ENCODE data around the gene FMNL1. TPM values are rescaled to one million over a fixed set of nuclear protein-coding genes. Genes with fewer than 3 reads are reported as not detected.
A peak's percentile ranks its signal among the peaks of the same experiment; 100 is the strongest.

FMNL1 gene
- total RNA-seq, 1 experiment from 2014 or later: 3.0 TPM

DNA sequence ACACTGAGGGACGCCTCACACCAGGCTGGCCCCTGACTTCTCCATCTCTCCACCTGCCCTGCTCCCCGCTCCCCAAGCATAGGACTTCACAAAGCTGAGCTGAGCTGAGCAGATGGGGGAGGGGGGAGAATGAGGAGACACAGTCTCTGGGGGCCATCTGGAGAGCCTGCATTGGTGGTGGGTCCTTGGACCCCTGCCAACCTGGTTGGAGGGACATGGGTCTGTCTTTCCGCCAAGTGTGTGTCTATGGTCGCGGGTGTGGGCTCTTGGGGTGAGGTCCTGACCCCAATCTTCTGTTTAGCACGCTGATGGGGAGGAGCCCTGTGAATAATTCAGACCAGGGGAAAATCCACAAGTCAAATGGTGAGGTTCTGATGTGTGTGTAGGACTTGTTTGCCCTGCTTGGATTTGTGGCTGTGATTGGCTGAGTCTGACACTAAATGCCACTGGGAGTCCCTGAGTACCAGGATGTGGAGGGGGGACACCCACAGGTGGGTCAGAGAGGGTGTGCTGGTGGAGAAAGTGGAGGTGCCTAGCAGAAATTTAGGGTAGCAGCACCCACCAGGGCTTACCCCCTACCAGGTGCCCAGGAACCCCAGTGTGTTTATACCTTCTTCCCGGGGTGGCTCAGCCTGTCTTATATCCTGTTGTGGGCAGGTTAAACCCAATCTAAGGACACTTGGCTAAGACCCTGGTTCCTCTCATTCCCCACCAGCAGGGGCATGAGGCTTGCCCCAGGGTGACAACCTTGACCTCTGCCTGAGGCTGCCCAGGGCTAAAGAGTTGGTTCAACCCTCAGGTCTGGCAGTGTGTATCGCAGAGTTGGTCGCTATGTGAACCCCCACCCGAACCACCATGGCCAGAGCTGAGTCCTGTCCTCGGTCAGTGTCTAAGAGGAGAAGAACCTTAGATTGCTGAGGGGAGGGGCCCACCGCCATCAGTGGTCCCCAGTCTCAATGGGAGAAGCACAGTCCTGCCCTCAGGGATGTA is 2.1 kb downstream of the FMNL1 start:
- H3K36me3 ChIP-seq (ENCODE audit: control insufficient read depth, insufficient read depth, low read length): no peaks in the 10 kb centered on the region
- Mint-ChIP-seq H3K27ac (ENCODE audit: unreplicated experiment) (no peak overlapping the region), H3K36me3 (ENCODE audit: insufficient read depth, unreplicated experiment) (no peaks in the 10 kb centered on the region), H3K9me3 (ENCODE audit: unreplicated experiment) (no peaks in the 10 kb centered on the region), H3K27me3 (ENCODE audit: insufficient read depth, unreplicated experiment) (peaks cover 17% of the 10 kb centered on the region), H3K4me3 (ENCODE audit: unreplicated experiment) (peak overlapping the region; percentile 73), H3K4me1 (ENCODE audit: low read depth, unreplicated experiment) (no peaks in the 10 kb centered on the region)
- H3K27me3 ChIP-seq (replicated peaks; ENCODE audit: control insufficient read depth, insufficient read depth, low read length): peaks cover 1% of the 10 kb centered on the region; the same call in 1 of the 2 replicates
- ChIA-PET CTCF (interaction anchor here (1.2 kb wide), 1 partner anchor 88 kb away, joined by 4 read pairs; the partner anchor contains the start of gene ACBD4), POLR2A (no interaction called here)
- DNase-seq: no peak
- no peaks in the 10 kb centered on the region for H3K9me3 ChIP-seq
- intact Hi-C loops (cut with micrococcal nuclease; ENCODE audit: unreplicated experiment): no loop called here
- no TSS peak for BruUV-seq (replicated peaks)
- peaks cover 10% of the 10 kb centered on the region for H3K4me1 ChIP-seq
- TF ChIP-seq, protein P1, sequence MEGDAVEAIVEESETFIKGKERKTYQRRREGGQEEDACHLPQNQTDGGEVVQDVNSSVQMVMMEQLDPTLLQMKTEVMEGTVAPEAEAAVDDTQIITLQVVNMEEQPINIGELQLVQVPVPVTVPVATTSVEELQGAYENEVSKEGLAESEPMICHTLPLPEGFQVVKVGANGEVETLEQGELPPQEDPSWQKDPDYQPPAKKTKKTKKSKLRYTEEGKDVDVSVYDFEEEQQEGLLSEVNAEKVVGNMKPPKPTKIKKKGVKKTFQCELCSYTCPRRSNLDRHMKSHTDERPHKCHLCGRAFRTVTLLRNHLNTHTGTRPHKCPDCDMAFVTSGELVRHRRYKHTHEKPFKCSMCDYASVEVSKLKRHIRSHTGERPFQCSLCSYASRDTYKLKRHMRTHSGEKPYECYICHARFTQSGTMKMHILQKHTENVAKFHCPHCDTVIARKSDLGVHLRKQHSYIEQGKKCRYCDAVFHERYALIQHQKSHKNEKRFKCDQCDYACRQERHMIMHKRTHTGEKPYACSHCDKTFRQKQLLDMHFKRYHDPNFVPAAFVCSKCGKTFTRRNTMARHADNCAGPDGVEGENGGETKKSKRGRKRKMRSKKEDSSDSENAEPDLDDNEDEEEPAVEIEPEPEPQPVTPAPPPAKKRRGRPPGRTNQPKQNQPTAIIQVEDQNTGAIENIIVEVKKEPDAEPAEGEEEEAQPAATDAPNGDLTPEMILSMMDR (IDR thresholded peaks at IDR 0.05; ENCODE audit: insufficient read depth in 1 of 2, low read depth in 1 of 2, low read length in 1 of 2, severe bottlenecking in 1 of 2, unreplicated experiment in 1 of 2): no peak
- no peak overlapping the region for H3K4me3 ChIP-seq (ENCODE audit: low read depth, low read length)

DNA sequence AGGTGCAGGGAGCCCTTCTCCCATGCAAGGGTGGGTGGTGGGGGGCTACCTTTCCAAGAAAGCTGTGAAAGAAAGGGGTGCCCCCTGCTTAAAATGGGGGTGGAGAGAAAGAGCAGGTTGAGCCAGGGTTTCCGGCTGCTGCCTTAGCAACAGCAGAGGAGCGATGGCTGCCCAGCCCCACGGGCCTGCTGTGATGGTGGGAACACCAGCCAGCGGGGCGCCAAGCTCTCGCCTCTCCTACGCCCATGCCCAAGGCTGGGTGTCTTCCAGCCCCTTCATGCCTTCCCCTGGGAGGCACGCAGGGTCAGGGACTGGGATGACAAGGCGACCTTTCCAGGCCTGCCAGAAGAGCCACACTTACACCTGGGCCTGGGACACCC is 3.0 kb downstream of the FMNL1 start:
- Histone ChIP-seq H3K9me3 (no peaks in the 10 kb centered on the region), H3K36me3 (ENCODE audit: control insufficient read depth, insufficient read depth, low read length) (no peaks in the 10 kb centered on the region), H3K27me3 (replicated peaks; ENCODE audit: control insufficient read depth, insufficient read depth, low read length) (peaks cover 1% of the 10 kb centered on the region; the same call in 1 of the 2 replicates), H3K4me1 (peaks cover 15% of the 10 kb centered on the region), H3K4me3 (ENCODE audit: low read depth, low read length) (no peak overlapping the region)
- DNase-seq: no peak
- CTCF ChIA-PET: interaction anchor here (2.2 kb wide), 1 partner anchor 11 kb away, joined by 8 read pairs; no protein-coding TSS in a partner anchor
- Mint-ChIP-seq H3K4me3 (ENCODE audit: unreplicated experiment) (no peak overlapping the region), H3K27me3 (ENCODE audit: insufficient read depth, unreplicated experiment) (peaks cover 17% of the 10 kb centered on the region), H3K9me3 (ENCODE audit: unreplicated experiment) (no peaks in the 10 kb centered on the region), H3K27ac (ENCODE audit: unreplicated experiment) (no peak overlapping the region), H3K36me3 (ENCODE audit: insufficient read depth, unreplicated experiment) (no peaks in the 10 kb centered on the region), H3K4me1 (ENCODE audit: low read depth, unreplicated experiment) (no peaks in the 10 kb centered on the region)
- intact Hi-C loops (cut with micrococcal nuclease; ENCODE audit: unreplicated experiment): no loop called here
- TF ChIP-seq, protein P1 (IDR thresholded peaks at IDR 0.05; ENCODE audit: insufficient read depth in 1 of 2, low read depth in 1 of 2, low read length in 1 of 2, severe bottlenecking in 1 of 2, unreplicated experiment in 1 of 2): no peak
- POLR2A ChIA-PET: no interaction called here
- BruUV-seq (replicated peaks): no TSS peak

DNA sequence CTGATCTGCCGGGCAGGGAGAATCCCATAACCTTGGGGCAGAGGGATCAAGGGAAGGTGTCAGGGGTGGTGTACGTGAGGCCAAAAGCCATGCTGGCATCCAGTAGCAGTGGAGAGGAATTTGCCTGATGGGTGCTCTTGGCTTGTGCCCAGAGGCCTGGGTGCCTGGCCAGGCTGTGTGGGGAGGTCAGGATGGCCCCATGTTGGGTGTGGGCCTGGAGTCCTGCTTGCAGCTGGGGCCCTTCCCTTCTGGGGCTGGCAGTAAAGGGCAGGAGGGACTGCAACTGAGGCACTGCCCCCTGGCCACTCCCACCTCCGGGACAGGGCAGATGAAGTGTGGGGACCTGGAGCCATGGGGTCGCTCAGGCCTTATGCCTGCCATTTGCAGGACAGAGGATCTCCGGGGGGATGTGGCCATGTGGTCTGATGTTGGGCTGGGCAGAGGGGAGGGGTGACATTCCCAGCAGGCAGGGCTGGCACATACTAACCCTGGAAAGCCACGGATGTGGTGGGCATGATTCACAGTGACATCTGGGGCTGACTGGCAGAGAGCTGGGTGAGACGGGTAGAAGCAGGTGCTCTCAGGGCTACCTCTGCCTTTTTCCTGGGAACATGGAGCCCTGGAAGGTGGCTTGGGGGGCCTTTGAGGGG is 3.5 kb downstream of the FMNL1 start:
- DNase-seq: no peak
- TF ChIP-seq, protein P1 (IDR thresholded peaks at IDR 0.05; ENCODE audit: insufficient read depth in 1 of 2, low read depth in 1 of 2, low read length in 1 of 2, severe bottlenecking in 1 of 2, unreplicated experiment in 1 of 2): no peak
- Mint-ChIP-seq H3K27me3 (ENCODE audit: insufficient read depth, unreplicated experiment) (peaks cover 13% of the 10 kb centered on the region), H3K4me1 (ENCODE audit: low read depth, unreplicated experiment) (no peaks in the 10 kb centered on the region), H3K27ac (ENCODE audit: unreplicated experiment) (no peak overlapping the region), H3K9me3 (ENCODE audit: unreplicated experiment) (no peaks in the 10 kb centered on the region), H3K36me3 (ENCODE audit: insufficient read depth, unreplicated experiment) (no peaks in the 10 kb centered on the region), H3K4me3 (ENCODE audit: unreplicated experiment) (no peak overlapping the region)
- intact Hi-C loops (cut with micrococcal nuclease; ENCODE audit: unreplicated experiment): no loop called here
- no TSS peak for BruUV-seq (replicated peaks)
- Histone ChIP-seq H3K9me3 (no peaks in the 10 kb centered on the region), H3K27me3 (replicated peaks; ENCODE audit: control insufficient read depth, insufficient read depth, low read length) (peaks cover 1% of the 10 kb centered on the region; the same call in 1 of the 2 replicates), H3K36me3 (ENCODE audit: control insufficient read depth, insufficient read depth, low read length) (no peaks in the 10 kb centered on the region), H3K4me1 (peaks cover 15% of the 10 kb centered on the region), H3K4me3 (ENCODE audit: low read depth, low read length) (no peak overlapping the region)
- ChIA-PET CTCF (interaction anchor here (2.2 kb wide), 1 partner anchor 10 kb away, joined by 8 read pairs; no protein-coding TSS in a partner anchor), POLR2A (no interaction called here)
